GM12874 (cell line): ENCODE results near the gene SLC17A5.

ENCODE experiments used
- CTCF ChIP-seq: IDR thresholded peaks from 2 replicates; pipeline ENCODE4 v1.5.1; 2011; ENCODE audit warnings: low read depth, mild to moderate bottlenecking, control low read depth, low read length, moderate library complexity; ENCODE audit not compliant: insufficient read depth

Gene SLC17A5

DNA sequence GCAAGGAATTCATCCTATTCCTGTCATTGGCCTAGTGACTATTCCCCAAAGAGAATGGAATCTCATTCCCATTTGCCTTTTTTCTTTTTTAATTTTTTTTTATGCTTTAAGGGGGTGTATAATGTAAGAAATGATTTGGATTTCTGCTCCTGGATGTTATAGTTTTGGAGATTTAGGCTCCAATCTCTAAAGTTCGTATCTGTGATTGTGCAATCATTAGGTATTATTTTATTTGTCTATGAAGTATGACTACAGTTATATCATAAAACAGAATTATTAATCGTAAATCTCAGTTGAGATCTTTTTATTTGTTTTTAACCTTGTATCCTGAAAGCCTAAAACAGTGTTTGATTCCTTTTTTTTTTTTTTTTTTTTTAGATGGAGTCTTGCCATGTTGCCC is 91.2 kb downstream of the SLC17A5 start:
- no peak for TF ChIP-seq CTCF

GRCh38 chr6:73560853-73561407 is 92.9 kb downstream of the SLC17A5 start:
- no peak for TF ChIP-seq CTCF

DNA sequence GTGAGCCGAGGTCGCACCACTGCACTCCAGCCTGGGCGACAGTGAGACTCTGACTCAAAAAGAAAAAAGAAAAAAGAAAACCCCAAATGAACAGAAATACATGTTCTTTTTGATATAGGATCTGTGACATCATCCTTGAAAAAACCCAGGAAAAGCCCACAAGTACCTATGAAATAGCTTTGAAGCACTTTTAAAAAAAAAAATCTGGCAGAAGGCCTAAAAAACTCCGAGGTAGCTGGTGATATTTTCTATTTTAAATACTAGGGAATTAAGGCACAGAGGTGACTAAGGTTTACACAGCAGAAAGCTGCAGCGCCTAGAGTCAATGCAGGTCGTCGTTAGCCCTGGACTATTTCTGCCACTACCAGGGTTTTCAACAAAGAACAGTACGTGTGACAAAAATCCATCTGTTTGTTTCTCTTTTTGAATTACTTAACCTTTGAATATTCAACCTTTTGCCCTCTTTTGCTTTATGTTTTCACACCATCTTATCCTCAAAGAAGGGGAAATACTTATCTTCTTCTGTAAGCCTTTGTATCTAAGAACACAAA is 93.5 kb downstream of the SLC17A5 start:
- no peak for TF ChIP-seq CTCF

- TF ChIP-seq CTCF: no peak
Observed at GRCh38 chr6:73558624-73559398, 95.0 kb downstream of the SLC17A5 start.

GRCh38 chr6:73556836-73557235 is 97.0 kb downstream of the SLC17A5 start:
- TF ChIP-seq CTCF: no peak

DNA sequence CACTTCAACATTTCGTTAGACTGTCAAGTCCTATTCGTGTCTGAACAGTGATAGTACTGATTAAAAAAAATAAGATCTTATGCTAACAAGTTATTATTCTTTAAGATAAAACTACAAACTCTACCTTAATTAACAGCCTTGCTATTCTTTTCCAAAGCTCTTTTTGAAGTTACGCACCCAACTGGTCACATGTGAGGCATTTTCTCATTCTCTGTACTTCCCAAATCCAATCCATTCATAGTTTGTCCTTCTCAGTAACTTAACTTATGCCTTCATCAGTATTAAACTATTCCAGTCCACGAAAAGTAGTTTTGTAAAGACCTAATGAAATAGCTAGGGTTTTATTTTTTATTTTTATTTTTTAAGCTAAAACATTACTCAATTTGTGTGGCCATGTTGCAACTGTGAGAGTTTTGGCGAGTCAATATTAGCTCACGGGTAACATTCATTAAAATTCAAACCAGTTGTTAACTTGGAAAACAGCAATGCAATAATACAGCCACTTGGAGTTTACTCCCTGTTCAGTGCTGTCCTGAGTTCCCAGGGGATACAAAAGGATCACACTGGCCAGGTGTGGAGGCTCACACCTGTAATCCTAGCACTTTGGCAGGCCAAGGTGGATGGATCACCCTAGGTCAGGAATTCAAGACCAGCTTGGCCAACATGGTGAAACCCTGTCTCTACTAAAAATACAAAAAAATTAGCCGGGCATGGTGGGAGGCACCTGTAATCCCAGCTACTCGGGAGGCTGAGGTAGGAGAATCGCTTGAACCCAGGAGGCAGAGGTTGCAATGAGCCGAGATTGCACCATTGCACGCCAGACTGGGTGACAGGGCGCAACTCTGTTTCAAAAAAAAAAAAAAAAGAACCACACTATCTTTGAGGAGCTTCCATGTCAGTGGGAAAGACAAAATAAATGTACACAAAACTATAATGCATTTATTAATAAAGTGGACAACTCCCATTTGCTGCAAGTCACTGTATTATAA is 105.0 kb downstream of the SLC17A5 start:
- TF ChIP-seq CTCF: no peak

GRCh38 chr6:73547036-73547435 is 106.8 kb downstream of the SLC17A5 start:
- TF ChIP-seq CTCF: no peak
